NK-92 treated with Interleukin-12 subunit alpha and Interleukin-12 subunit beta, amount 100 ng/mL, for 24 hours (cell line): ENCODE results near the gene ACKR3.

Experiments used
- DNase-seq: peaks from one replicate; lab custom pipeline; 2025; lab: John Stamatoyannopoulos, UW

Gene ACKR3

DNA sequence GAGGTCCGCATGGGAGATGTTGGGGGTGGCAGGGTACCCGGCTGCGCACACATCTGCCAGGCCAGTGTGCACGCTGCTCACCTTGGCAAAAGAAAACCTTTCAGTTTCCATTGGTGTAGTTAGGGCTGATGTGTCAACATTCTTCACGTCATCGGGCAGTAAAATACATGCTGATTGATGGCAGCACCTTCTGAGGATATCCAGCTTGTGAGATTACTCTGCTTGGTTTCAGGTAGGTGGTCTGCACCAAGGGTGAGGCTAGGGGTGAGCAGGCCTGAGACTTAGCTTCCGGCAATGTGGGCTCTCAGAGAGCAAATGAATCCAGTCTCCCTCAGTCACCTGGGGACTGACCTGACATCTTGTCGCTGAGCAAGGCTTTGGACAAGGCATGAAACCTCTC, 19.3 kb upstream of the ACKR3 start:
- DNase-seq, result no peak

DNA sequence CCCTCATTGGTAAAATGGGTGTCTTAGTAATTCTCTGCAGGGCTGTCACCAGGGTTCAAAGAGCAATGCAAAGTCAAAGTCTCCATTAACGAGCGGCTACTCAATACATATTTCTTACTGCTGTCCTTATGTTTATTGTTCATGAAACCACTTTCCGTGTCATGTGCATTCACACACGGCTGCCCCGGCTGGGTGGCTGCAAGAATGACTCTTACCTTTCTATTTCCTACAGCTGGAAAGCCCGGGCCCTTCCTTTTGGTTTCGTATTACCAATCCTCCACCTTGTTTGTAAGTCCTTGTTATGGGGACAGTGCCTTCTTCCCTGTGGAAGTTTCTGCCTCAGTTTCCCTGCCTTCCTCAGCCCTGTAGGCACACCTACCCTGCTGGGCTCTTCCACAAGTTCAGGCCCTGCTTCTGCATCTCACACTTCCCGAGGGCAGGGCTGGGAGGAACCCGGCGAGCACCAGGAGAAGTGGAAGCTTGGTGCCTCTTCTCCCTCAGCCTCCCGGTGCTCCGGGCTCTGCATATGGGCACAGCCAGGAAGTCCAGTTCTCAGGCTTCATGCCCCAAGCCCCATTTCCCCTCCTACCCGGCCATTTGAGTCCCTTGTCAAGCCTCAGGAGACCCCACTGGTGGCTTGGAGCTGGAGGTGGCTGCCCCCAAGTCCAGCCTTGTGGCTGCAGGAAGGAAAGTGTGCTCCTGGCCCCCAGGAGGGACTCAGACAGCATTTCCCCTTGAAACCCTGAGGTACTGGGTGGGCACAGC, 18.7 kb upstream of the ACKR3 start:
- no peak for DNase-seq

DNA sequence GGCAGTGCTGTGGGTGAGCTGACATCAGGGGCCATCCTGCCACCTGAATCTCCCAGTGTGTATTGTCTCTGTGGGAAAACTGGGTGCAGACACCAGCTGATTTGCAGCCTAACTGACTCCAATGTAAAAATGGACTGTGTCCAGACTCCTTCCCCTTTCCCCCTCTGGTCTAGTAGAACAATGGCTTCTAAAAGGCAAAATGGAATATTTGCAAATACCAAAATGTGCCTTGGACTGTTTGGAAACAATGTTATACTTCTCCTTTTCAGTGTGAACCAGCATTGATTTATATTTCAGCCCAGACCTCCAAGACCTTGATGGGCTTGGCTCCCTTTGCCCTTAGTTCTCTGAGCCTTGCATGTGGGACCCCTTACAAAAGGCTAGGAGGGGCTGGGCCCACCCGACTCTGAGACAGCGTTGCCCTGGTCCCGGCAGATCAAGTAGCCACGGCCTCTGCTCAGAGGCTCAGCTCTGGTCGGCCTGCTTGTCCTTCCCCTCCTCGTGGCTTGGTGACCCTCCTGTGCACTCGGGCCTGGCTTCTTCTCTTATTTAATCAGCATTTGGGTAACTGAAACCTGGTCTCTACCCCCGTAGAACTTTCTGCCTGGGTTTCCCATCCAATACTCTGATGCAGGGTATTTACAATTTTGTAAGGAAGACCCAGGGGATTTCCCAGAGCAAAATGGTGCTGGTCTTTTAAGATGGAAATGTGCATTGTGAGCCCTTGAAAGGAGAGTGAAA, 18.0 kb upstream of the ACKR3 start:
- DNase-seq, result no peak

DNA sequence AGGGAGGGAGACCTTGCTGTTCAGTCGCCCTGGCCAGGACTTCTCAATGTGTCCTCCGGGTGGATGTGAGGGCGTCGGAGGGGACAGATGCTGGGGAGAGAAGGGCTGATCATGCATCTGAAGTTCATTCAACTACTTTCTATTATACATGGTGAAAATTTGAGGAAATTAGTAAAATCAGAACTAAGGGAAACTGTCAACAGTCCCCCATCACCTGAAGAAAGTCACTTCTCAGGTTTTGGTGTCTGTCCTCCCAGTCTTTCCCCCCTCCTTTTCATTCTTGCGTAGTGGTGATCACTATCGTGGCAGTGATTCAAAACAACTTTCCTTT, 17.4 kb upstream of the ACKR3 start:
- DNase-seq, result no peak

DNA sequence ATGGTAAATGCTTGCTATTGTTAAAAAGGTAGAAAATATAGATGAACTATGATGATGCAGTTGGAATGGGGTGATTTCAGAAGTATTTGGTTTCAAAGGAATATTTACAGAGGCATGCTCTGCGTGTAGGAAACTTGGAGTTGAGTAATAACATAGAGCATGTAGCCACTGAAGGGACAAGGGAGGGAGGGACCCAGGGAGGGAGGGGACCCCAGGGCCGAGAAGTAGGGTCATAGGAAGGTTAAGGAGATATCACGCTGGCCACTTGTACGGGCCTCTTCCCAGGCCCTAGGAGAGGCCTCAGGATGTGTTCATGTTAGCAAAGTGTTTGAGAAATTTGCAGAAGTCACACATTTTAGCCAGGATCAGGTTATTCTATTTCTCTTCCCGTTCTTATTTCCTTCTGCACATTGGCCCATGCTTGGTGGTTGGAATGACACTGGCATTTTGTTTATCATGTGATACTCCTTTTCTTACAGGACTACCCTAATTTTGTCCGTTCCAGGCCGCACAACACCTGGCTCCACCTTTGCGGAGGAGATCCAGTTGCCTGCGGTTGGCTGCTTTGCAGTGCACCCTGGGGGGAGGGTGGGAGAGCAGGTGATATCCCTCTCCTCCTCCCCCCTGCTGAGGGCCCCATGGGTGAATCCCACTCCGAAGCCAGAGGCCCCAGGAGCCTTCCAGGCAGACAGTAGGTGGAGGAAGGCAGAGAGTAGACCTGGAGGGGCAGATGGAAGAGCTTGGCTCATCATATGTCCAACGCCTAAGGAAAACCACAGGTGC, 16.9 kb upstream of the ACKR3 start:
- DNase-seq, result no peak

DNA sequence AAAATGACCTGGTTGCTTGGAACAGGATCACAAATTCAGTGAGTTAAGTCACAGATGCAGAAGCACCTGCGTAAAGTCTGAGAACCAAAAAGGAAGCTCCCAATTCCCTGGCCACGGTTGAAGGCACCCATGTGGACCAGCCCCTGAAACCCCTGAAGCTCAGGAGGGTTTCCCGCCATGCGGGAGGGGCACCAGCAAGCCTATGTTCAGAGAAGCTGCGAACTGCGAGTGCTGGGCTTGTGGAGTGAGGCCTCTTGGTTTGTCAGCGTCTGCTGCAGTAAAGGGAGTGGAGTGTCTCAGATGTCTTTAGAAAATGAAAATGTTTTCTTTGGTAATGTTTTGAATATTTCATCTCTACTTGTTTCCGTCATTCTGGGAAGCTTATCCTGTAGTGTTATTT, 16.1 kb upstream of the ACKR3 start:
- DNase-seq, result no peak

DNA sequence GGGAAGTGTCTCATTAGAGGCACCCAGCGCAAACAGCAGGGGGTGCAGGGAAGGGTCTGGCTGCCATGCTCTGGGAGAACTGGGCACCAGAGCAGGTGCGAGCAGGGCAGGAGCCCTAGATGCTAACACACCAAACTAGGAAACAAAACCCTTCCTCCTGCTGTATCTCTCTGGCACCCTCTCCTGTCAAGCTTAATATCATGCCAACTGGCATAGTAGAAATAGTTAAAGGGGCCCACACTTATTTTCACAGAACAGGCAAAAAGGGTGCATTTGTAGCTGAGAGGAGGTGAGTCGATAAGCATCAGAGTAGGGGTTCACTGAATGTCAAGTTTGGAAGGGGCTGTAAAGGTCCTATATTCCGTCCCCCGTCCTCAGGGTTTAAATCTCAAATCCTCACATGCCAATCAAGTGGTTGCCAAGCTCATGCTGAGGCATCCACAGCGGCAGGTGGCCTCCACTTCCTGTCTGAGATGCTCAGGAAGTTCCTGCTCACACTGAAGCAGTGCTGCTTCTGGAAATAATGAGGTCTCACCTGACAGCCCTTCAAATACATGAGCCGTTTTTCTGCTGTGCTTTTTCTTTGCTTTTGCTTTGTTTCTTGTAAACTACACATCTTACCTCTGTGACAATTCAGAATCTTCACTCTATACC, 14.9 kb upstream of the ACKR3 start:
- DNase-seq, result no peak

DNA sequence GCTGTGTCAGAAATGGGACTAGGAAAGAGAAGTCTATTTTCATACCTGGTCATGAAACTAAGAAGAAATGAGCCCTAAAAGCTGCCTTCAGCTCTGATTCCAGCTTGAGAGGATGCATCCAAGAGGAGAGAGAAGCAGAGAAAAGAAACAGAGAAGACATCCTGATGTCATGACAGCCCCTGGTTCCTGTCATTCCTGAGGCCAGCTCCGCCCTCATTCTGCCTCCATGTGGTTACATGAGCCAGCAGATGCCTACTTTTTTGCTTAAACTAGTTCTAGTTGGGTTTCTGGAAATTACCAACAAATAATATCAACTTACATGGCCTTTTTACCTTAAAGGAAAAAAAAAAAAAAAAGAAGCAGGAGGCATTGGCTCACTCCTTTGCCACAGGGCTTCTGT, 14.1 kb upstream of the ACKR3 start:
- DNase-seq, result no peak

DNA sequence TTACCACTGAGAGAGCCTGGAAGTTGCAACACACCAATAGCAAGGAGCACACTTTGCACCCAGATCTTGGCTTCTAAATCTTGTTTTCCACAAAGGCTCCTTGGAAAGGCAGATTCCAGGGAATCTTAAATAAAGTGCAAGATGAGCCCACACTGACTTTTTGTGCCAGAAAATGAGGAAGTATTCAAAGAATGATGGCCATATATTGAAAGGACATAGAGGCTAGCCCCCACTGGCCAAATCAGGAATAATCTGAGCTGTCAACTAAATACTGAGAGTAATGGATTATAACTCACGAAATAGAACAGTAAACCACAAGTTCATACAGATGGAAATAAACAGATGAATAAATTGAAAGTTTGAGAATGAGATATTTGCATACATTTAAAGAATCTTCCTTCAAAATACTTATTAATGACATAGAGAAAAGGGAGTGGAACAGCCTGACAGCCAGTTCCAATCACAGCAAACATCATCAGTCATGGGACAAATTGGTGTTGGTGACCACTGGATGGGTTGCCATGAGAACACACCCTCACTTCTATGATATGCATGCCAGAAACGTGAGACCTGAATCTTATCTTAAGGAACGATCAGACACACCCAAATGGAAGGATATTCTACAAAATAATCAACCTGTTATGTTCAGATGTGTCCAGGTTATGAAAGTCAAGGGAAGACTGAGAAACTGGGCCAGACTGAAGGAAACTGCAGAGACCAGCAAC, 12.2 kb upstream of the ACKR3 start:
- DNase-seq, result no peak

DNA sequence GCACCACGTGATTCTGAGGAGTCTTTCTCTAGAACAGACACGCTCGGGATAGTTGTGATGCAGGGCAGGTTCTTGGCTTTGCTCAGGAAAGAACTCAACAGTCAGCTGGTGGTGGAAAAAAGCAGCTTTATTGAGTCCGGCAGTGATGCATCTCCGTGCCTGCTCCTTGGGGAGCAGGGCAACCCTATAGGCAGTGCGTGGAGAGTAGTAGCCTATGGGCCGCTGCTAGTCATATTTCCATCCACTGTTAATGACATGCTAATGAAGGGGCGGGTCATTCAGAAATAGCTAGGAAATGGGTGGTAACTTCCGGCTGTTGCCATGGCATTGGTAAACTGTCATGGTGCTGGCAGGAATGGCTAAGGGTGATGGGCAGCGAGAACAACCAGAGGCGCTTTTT, 11.6 kb upstream of the ACKR3 start:
- DNase-seq, result no peak

DNA sequence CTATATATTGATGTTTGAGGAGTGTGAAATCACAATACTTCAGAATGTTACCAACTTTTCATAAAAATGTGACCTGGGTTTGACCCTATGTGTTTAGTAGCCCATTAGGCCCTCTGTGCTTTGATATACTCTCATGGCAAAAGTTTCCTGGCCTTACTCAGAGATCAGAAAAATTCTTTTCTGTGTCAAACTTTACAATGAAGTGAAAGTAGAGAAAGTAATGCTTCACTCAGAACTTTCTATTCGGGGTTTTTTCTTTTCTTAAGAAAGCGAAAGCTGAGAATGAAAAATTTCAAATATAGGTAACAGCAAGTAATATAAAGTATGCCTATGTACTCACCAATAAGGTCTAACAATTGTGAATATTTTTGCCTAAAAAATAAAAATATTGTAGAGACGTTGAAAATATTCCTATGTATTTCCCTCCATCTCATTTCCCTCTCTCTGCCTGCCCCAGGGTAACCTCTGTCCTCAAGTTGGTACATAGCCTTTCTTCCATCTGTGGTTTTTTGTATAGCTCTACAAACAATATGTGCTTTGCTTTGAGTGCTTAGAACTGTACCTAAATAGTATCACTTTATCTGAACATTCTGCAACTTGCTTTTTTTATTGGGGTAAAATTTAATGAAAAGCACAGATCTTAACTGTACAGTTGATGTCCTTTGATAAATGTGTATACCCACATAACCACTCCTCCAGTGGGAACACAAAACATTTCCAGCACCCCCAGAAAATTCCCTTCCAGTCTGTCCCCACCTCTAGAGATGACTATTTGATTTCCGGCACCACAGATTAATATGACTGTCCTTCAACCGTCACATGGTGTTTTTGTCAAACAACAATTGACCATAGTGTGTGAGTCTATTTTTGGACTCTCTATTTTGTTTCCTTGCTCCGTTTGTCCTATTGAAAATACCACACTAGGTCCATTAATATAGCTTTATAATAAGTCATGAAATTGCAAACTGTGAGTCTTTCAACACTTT, 10.3 kb upstream of the ACKR3 start:
- no peak for DNase-seq

DNA sequence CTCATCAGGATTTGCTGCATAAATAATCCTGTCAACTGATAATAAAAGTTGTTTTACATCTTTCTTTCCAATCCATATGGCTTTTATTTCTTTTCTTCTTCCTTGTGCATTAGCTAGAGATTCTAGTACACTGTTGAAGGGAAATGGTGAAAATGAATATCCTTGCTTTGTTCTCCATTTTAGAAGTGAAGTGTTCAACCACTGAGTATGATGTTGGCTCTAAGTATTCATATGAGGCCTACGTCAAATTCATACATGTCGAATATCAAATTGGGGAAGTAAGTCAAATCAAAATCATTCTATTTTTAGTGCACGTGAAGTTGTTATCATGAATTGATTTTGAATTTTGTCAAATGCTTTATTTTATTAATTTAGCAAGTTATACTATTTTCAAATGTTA, 7.8 kb upstream of the ACKR3 start:
- no peak for DNase-seq

DNA sequence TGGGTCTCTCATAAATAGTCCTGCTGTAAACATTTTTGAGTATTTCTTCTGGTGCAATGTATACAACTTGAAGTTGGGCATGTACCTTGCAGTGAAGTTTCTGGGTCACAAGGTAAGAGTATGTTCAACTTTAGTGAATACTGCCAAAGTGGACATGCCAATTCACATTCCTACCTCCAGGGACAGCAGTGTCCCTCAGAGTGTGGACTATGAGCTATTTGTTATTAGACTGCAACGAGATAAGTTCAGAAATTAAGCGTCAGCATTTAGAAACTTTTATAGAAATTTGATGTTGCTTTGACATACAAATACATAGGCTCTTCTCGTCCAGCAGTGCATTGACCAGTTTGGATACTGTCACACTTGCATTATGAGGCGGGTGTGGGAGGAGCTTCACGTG, 7.2 kb upstream of the ACKR3 start:
- DNase-seq, result no peak

DNA sequence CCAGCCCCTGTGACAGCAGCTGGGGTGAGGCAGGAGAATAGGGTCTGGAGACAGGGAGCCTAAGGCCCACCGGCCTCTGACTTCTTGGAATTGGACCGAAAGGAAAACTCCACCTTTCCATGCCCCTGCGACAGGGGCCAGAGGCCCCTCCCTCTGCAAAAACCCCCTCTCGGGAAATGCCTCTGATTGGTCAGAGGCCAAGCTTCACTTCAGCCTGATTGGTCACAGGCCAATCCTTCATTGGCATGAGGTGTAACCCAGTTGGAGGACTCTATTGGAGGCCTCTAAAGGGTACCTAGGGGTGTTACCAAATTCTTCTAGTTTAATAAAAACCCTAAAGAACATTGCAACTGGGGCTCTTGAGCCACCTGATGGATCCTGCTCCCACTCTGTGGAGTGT, 5.7 kb upstream of the ACKR3 start:
- no peak for DNase-seq

DNA sequence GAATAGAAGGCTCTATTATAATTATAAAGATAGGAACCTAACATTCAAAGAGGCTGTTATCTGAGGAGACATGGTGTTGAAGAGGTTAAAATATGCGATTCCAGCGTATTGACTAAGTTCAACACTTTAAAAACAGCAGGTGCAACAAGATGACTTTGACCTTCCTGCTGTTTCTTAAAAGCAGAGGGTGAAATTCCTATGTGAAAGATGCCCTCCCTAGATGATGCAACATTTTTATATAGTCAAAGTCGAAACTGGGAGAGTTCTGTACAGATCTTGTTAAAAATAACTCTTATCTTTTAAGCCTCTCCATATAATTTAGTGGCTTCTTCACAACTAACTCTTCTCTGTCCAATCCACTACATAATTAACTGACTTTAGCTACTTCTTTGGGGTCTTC, 4.4 kb upstream of the ACKR3 start:
- no peak for DNase-seq

DNA sequence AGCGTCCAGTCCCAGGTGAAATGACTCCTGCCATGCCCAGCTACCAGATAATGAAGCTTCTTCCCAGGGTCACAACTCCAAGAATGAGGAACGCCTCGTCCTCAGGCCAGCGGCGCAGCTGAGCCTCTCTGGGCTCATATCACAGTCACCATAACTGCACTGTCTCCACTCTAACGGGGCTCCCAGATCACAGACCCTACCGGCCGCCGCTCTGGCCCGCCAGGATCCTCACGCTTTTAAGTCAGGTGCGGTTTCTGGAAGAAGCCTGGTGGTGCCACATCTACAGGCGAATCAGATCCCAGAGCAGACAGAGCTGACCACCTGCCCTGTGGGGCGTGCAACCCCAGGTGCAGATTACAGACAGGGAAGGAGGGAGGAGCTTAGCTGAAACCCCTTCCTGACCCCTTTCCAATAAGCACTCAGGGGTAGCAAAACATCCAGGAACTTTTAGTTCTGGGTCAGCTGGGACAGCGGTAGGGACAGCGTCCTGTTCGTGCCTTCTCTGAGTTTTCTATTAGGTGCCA, 3.7 kb upstream of the ACKR3 start:
- DNase-seq, result no peak

DNA sequence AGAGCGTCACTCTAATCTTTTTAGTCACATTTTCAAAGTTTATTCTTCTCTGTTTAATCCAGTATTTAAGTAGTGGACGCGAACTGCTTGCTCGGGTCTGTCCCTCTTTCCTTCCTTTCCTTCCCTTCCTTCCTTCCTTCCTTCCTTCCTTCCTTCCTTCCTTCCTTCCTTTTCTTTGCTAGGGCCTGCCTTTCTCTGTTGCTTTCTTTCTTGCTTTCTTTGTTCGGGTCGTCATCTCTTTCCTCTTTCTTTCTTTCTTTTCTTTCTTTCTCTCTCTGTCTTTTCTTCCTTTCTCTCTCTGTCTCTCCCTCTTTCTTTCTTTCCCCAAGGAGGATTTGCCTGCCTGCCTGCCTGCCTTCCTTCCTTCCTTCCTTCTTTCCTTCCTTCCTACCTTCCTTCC, 3.0 kb upstream of the ACKR3 start:
- DNase-seq, result no peak

DNA sequence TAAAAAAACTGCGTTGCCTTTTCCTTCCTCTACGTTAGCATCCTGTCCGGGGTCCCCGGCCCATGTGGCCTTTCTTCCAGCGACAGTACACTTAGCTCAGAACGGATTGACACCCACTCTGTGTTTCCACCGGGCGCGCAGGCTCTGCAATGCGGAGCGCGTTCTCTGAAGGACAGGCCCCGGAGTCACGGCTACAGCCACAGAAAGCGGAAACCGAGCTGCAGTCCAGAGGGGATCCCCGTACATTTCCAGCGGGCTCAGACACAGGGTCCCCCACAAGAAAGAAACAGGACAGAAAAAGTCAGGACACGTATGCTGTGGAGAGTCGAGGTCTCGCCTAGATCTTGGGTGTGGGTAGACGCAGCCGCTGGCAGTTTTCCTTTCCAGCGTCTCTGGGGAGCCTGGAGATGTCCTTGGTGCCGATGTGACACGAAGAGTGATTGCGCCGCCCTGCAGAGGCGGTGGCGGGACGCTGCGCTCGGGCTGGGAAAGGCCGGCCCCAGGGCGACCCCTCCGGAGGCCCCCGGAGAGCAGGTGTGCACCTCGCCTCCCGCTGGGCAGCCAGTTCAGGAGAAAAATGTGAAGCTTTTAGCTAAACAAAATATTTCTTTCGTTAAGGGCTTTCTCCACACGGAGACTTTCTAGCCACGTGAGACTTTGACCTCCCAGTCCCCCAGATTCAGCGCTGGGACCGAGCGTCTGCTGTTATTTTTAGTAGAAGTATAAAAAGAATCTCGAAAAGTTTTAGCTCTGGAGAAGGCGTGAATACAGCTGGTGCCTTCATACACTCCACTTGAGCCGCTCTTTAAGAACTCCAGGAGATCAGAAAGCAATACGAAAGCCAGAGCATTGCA, 1.3 kb upstream of the ACKR3 start:
- no peak for DNase-seq

DNA sequence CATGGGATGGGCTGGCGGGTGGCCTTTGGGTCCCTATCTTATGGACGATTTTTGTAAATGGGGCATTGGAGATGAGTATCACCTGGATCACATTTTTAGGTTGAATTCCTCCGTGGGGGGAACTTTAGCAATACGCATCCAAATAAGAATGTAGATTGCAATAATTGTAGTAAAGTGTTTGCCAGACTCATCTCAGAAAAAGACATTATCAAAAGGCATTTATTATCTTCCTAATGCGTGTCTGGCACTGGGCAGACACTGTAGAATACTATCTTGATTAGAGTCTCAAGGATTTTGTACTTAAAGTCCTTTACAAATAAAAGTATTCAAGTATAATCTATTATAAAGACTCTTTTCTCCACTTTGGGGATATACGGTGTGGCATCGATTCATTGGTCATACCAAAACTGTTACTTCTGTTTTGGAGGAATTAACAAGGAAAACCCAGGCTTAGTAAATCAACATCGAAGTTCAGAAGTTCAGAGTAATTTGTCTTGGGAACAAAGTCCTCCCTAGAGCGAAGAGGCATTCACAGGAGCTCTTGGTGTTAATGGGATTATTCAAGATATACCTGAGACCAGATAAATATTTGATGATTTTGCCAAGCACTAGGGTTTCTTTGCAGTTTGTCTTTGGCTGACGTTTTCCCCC, 578 bp upstream of the ACKR3 start:
- no peak for DNase-seq
